ENCODE measurements around the gene ZFP36L2. TPM values are rescaled to one million over a fixed set of nuclear protein-coding genes. Genes with fewer than 3 reads are reported as not detected.

Gene ZFP36L2
- total and polyA plus RNA-seq, 9 of the 15 experiments (the other 6 are each of a cell fraction or from before 2014, with no cell fraction given): 4.1 to 60.6 (median 20.3) TPM

- no peak for TF ChIP-seq YBX1 (IDR thresholded peaks at IDR 0.05)
- no peak for TF ChIP-seq ZNF232 (CRISPR knock-in tag; IDR thresholded peaks at IDR 0.05)
- peak; percentile 85; the same call in 1 of the 2 replicates for TF ChIP-seq ZBTB7A (IDR thresholded peaks at IDR 0.05; ENCODE audit: borderline replicate concordance, control insufficient read depth, low read depth, low read length)
- TF ChIP-seq NFXL1 (CRISPR knock-in tag; IDR thresholded peaks at IDR 0.05): no peak
- TF ChIP-seq NRF1 (conservative IDR thresholded peaks at IDR 0.05 in 1 of 2, IDR thresholded peaks at IDR 0.05 in 1 of 2): peak; percentile 70 to 75
- TF ChIP-seq JUND (IDR thresholded peaks at IDR 0.05; ENCODE audit: borderline replicate concordance, low read depth, low read length): peak; percentile 45; the same call in 1 of the 2 replicates
- TF ChIP-seq JUND (tag; IDR thresholded peaks at IDR 0.05; ENCODE audit: borderline replicate concordance, low read depth, low read length): peak; percentile 81; the same call in 2 of the 3 replicates
- TF ChIP-seq CBX3 (IDR thresholded peaks at IDR 0.05; ENCODE audit: borderline replicate concordance in 1 of 2, low read length in 2 of 2): peak in 1 of 2 experiments; percentile 27; a peak in 1 of 3 replicates
- no peak for TF ChIP-seq CEBPB (tag; IDR thresholded peaks at IDR 0.05)
- TF ChIP-seq IRF1 (CRISPR knock-in tag; IDR thresholded peaks at IDR 0.05; ENCODE audit: borderline replicate concordance): no peak
- TF ChIP-seq MLLT1 (IDR thresholded peaks at IDR 0.05): 0 out of 4 replicates have a peak, but pooled peaks of 1 of the 2 experiments have one; percentile 26
- TF ChIP-seq EGR1 (conservative IDR thresholded peaks at IDR 0.05): peak; percentile 83
- TF ChIP-seq BRD9 (IDR thresholded peaks at IDR 0.05; ENCODE audit: low read depth, partially characterized antibody): peak; percentile 86
- TF ChIP-seq SMARCE1 (IDR thresholded peaks at IDR 0.05): peak; percentile 38; the same call in 1 of the 2 replicates
- TF ChIP-seq ZNF609 (CRISPR knock-in tag; IDR thresholded peaks at IDR 0.05; ENCODE audit: borderline replicate concordance): no peak
- TF ChIP-seq ZNF23 (CRISPR knock-in tag; IDR thresholded peaks at IDR 0.05): no peak
- TF ChIP-seq EP400 (IDR thresholded peaks at IDR 0.05): peak; percentile 25; the same call in 1 of the 2 replicates
- TF ChIP-seq ATF7 (IDR thresholded peaks at IDR 0.05): peak; percentile 46; the same call in 1 of the 2 replicates
- TF ChIP-seq MCM3 (IDR thresholded peaks at IDR 0.05): no peak
- no peak for TF ChIP-seq IRF2 (CRISPR knock-in tag; IDR thresholded peaks at IDR 0.05)
- peak in 1 of 2 experiments; percentile 56; a peak in 1 of 4 replicates for TF ChIP-seq RCOR1 (IDR thresholded peaks at IDR 0.05; ENCODE audit: borderline replicate concordance in 1 of 2, low read depth in 2 of 2, low read length in 2 of 2)
- peak; percentile 96 for TF ChIP-seq HMBOX1 (IDR thresholded peaks at IDR 0.05)
Measured at GRCh38 chr2:43184339-43184895, 42.0 kb downstream of the ZFP36L2 start (continued).

Measured in K562 (cell line).